SK-N-MC (cell line): ENCODE results near the gene SERPINB3.

ENCODE experiments used
- EZH2 ChIP-seq: fragments of 200-600 bp; sonication (generic); IDR thresholded peaks from one replicate; pipeline ENCODE4 v1.6.1; 2017; ENCODE audit warnings: antibody characterized with exemption
- POLR2AphosphoS5 ChIP-seq: IDR thresholded peaks from 2 replicates; pipeline ENCODE4 v1.6.1; 2012; ENCODE audit warnings: mild to moderate bottlenecking, low read depth, low read length, borderline replicate concordance

- TF ChIP-seq POLR2AphosphoS5 = no peak
- no peak for TF ChIP-seq EZH2
These were observed 47.0 kb upstream of the SERPINB3 start for GRCh38 chr18:63708650-63709049.
